KMS-11 (cell line): Measurements from ENCODE around the gene BASP1.

Experiments
- H2AFZ ChIP-seq: fragments of 200-600 bp; sonication (generic); 2 replicates; pipeline ENCODE4 v1.6.1; 2016; ENCODE audit warnings: antibody characterized with exemption, mixed run types, low read depth
- H3K27ac ChIP-seq: fragments of 200-600 bp; sonication (generic); 2 replicates; pipeline ENCODE4 v1.6.1; 2016; ENCODE audit warnings: mild to moderate bottlenecking, mixed run types
- H3K27me3 ChIP-seq: fragments of 200-600 bp; sonication (generic); 2 replicates; pipeline ENCODE4 v1.6.1; 2017; ENCODE audit warnings: mild to moderate bottlenecking, low read depth, mixed run types, moderate library complexity; ENCODE audit not compliant: insufficient read depth
- H3K36me3 ChIP-seq: fragments of 200-600 bp; sonication (generic); 2 replicates; pipeline ENCODE4 v1.6.1; 2017; ENCODE audit warnings: mild to moderate bottlenecking, mixed run types; ENCODE audit not compliant: insufficient read depth
- H3K4me1 ChIP-seq: fragments of 200-600 bp; sonication (generic); 2 replicates; pipeline ENCODE4 v1.6.1; 2016; ENCODE audit warnings: mild to moderate bottlenecking, low read depth, mixed run types; ENCODE audit not compliant: poor library complexity, severe bottlenecking
- H3K4me2 ChIP-seq: fragments of 200-600 bp; sonication (generic); 2 replicates; pipeline ENCODE4 v1.7.0; 2016; ENCODE audit warnings: mild to moderate bottlenecking, mixed run types
- H3K4me3 ChIP-seq: fragments of 200-600 bp; sonication (generic); IDR thresholded peaks from 2 replicates; pipeline ENCODE4 v1.6.1; 2017; ENCODE audit warnings: low read depth, low read length, mixed read lengths; ENCODE audit not compliant: insufficient read depth
- H3K79me2 ChIP-seq: fragments of 200-600 bp; sonication (generic); 2 replicates; pipeline ENCODE4 v1.6.1; 2016; ENCODE audit warnings: low read depth, mixed run types; ENCODE audit not compliant: insufficient read depth
- H3K9ac ChIP-seq: fragments of 200-600 bp; sonication (generic); 2 replicates; pipeline ENCODE4 v1.6.1; 2016; ENCODE audit warnings: mild to moderate bottlenecking, mixed run types
- H4K20me1 ChIP-seq: fragments of 200-600 bp; sonication (generic); 2 replicates; pipeline ENCODE4 v1.6.1; 2016; ENCODE audit warnings: mild to moderate bottlenecking, mixed run types; ENCODE audit not compliant: insufficient read depth
- TF ChIP-seq, protein P1 (sequence below): fragments of 200-600 bp; sonication (generic); conservative IDR thresholded peaks from 2 replicates; pipeline ENCODE4 v1.6.1; 2017; ENCODE audit warnings: low read depth, mild to moderate bottlenecking, antibody characterized with exemption, low read length, moderate library complexity, mixed read lengths

BASP1 gene

DNA sequence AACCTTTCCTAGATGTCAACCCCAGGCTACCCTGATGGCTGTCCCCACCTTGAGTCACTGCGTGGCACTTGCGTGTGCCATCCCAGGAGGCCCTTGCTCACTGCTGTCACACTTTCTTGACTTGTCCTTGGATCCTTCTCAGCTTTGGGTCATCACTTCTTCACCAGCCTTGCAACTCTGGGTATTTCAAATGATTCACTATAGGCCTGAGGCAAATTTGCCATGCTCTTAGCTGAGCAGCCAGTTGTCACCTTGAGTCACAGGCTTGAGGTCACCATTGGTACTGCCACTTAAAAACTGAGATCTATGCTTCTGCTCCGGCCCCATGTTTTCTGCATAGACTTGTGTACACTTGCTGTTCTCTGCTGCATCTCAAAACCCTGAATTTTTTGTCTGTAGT is 84.7 kb downstream of the BASP1 start:
- Histone ChIP-seq H3K36me3 (no peaks in the 10 kb centered on the region), H2AFZ (no peak overlapping the region), H3K4me2 (no peak overlapping the region), H3K4me1 (no peaks in the 10 kb centered on the region), H3K9ac (no peak overlapping the region), H4K20me1 (no peaks in the 10 kb centered on the region), H3K79me2 (no peaks in the 10 kb centered on the region), H3K27me3 (no peaks in the 10 kb centered on the region), H3K27ac (no peak overlapping the region), H3K4me3 (no peak overlapping the region)
- TF ChIP-seq, protein P1, sequence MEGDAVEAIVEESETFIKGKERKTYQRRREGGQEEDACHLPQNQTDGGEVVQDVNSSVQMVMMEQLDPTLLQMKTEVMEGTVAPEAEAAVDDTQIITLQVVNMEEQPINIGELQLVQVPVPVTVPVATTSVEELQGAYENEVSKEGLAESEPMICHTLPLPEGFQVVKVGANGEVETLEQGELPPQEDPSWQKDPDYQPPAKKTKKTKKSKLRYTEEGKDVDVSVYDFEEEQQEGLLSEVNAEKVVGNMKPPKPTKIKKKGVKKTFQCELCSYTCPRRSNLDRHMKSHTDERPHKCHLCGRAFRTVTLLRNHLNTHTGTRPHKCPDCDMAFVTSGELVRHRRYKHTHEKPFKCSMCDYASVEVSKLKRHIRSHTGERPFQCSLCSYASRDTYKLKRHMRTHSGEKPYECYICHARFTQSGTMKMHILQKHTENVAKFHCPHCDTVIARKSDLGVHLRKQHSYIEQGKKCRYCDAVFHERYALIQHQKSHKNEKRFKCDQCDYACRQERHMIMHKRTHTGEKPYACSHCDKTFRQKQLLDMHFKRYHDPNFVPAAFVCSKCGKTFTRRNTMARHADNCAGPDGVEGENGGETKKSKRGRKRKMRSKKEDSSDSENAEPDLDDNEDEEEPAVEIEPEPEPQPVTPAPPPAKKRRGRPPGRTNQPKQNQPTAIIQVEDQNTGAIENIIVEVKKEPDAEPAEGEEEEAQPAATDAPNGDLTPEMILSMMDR, result no peak

GRCh38 chr5:17302604-17303003 is 85.2 kb downstream of the BASP1 start:
- H3K36me3 ChIP-seq, result no peaks in the 10 kb centered on the region
- no peaks in the 10 kb centered on the region for H3K79me2 ChIP-seq
- no peak overlapping the region for H3K4me2 ChIP-seq
- TF ChIP-seq, protein P1, result no peak
- H3K9ac ChIP-seq, result no peak overlapping the region
- no peaks in the 10 kb centered on the region for H3K27me3 ChIP-seq
- no peak overlapping the region for H3K27ac ChIP-seq
- H2AFZ ChIP-seq, result no peak overlapping the region
- no peaks in the 10 kb centered on the region for H3K4me1 ChIP-seq
- H3K4me3 ChIP-seq, result no peak overlapping the region
- no peaks in the 10 kb centered on the region for H4K20me1 ChIP-seq

DNA sequence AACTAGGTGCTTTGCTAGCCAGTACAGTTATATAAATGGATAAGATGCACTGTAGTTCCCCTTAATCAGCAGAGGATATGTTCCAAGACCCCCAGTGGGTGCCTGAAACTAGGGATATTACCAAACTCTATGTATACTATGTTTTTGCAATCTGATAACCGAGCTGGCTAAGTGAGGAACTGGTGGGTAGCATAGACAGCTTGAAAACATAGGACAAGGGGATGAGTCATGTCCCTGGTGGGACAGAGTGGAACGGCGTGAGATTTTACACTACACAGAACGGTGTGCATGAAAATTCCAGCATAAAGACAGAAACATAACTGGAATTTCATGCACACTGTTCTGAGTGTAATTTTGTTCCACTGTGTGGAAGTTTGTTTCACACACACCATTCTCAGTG is 86.9 kb downstream of the BASP1 start:
- Histone ChIP-seq H3K4me1 (no peaks in the 10 kb centered on the region), H3K9ac (no peak overlapping the region), H3K79me2 (no peaks in the 10 kb centered on the region), H3K36me3 (no peaks in the 10 kb centered on the region), H3K4me2 (no peak overlapping the region), H4K20me1 (no peaks in the 10 kb centered on the region), H2AFZ (no peak overlapping the region), H3K27me3 (no peaks in the 10 kb centered on the region), H3K27ac (no peak overlapping the region), H3K4me3 (no peak overlapping the region)
- TF ChIP-seq, protein P1, result no peak

DNA sequence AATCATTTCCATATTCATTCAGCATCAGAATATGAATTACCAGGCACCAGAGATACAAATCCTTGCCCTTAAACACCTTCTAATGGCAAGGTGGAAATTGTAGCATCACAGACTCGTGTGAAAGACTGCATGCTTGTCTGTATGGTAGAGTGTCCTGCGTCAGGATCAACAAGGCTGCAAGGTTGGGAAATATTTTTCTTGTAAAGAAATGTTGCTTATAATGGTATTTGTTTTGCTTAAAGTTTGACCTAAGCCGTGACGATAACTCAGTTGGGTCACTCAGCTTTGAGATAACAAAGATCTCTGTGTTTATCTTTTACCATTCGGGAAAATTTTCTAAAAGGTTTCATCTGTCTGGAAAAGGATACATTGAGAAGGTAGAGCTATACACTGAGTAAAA is 87.6 kb downstream of the BASP1 start:
- Histone ChIP-seq H3K4me3 (no peak overlapping the region), H3K27me3 (no peaks in the 10 kb centered on the region), H3K9ac (no peak overlapping the region), H4K20me1 (no peaks in the 10 kb centered on the region), H3K4me1 (no peaks in the 10 kb centered on the region), H3K36me3 (no peaks in the 10 kb centered on the region), H3K27ac (no peak overlapping the region), H3K4me2 (no peak overlapping the region), H2AFZ (no peak overlapping the region), H3K79me2 (no peaks in the 10 kb centered on the region)
- TF ChIP-seq, protein P1, result no peak
